Embryonic facial prominence (tissue), 1 donor: ENCODE data around the gene RABGGTA.
"Not testable (repeated sequence)": the region's sequence is repeated elsewhere in the genome, so short reads cannot be mapped to it uniquely, and the experiment has no call there.

Source experiments
- DNase-seq: peaks from one replicate; pipeline ENCODE4 v3.0.0-alpha.2; 2016; ENCODE audit errors: extremely low spot score

The RABGGTA gene

DNA sequence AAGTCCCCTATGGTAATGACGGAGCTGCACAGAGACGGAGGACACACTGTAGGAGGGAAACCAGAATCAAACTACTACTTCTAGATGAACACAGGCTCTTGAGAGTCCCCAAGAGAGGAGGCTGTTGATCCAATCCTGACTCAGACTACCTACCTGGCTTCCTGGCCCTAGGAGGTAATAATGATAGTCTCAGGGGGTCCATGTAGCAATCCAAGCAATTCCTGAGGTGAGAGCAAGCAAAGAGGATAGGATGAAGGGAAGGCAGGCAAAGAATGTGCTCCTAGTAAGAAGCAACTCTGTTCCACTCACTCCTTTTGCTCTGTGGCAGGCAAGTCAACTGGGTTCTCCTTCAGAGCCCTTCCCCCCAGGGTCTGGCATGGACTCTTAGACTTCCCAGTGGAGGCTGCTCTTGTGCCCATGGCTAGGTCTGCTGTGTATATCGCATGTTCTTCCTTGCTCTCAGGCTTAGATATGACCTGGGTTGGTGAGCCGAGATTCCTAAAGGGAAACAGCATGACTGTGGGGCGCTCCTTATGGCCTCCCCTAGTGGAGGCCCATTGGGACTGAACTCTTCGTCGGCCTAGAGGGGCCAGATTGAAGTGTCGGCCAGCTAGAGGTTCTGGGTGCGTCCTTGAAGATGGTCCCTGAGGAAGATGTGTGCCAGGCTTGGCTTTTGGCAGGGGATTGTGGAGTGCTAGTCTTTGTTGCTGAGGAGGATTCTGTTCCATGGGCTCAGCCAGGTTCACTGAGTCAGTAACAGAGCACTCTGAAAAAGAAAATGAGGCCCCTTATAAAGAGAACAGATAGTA, 31.1 kb downstream of the RABGGTA start:
- DNase-seq: no peak

DNA sequence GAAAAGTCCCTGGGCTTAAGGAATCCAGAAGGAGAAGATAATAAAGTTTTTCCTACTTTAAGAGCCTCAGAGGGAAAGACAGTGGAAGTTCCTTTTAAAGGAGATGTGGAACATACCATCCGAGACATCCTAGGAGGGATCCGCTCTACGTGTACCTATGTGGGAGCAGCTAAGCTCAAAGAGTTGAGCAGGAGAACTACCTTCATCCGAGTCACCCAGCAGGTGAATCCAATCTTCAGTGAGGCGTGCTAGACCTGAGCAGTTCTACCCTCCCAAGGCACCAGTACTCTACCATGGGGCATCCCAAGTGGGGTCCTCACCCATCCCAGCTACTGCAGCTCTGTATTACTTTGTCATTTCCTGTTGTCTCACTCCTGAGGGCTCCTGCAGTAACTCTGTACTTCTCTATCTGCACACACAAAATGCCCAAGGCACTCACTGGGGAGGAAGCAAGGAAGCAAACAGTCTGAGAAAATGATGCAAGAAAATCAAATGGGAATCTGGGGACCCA, 32.8 kb downstream of the RABGGTA start:
- no peak for DNase-seq

DNA sequence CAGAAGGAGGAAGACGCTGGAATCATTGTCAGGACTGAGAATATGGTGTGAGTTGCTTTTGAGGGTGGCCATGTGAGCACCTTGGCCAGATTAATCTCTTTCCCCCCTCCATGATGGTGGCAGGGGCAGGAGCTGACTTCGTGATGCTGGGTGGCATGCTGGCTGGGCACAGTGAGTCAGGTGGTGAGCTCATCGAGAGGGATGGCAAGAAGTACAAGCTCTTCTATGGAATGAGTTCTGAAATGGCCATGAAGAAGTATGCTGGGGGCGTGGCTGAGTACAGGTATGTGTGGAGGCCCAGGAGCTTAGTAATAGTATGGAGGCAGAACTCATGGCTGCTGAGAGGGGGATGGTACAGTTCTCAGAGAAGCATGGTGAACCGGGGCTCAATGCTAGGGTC, 33.3 kb downstream of the RABGGTA start:
- DNase-seq: no peak

DNA sequence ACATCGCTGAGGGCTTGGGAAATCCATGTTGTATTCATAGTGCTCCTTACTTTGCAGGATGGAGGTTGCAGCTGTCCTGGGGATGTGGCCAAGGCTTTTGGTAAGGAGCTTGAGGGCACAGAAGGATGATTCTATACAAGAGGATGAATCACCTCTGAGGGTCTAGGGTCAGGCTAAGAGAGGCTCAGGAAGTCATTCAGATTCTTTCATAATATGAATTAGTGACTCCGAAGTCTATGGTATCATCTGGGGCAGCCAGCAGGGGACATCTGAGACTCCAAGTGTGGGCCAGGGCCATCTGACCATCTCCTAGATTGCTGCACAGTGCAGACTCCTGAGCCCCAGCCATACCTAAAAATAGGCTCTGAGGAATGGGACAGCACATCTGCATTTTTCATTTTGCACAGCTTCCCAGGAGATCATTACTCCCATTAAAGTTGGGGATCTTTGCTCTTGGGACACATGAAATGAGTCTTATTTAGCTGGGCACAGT, 33.9 kb downstream of the RABGGTA start:
- no peak for DNase-seq

- no peak for DNase-seq
Measured at GRCh38 chr14:24236689-24237462, 34.5 kb downstream of the RABGGTA start.

- no peak for DNase-seq
Measured at GRCh38 chr14:24235804-24236688, 35.4 kb downstream of the RABGGTA start.

DNA sequence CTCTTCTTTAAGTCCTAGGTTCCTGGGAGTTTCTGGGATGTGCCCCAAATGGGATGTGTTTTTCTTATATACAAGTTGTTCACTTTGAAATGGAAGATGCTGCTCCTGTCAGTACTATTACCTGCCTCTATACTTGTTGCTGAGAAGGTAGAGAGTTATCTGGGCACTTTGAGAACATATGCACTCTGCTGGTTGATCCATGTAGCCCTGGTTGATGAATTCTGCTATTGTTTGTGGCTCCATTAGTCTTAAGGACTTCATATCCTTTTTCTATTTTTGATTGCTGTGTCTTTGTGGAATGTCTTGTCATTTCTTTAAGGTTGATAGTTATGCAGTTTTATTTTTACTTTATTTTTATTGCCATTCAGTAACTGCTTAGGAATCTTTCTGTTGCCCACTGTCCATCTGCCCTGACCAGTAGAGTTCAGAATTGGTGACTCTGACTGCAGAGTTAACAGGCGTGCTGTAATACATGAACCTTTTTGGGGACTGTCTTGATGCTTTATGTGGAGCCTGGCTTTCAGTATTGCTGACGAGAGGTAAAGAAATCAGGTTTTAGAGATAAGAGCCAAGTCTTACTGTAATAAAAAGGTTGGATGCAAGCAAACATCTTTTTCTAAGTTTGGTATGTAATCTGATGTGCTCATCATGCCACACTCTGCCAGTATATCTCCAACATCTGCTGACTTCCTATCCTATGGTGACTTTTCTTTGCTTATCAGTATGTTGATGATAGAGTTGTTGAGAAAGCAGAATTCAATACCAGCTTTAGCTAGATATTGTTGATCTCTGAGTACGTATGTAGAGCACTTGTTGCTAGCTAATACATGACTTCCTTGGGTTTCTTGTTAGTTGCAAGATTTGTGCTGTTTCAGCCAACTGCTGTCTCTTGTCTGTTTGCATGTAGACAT, 37.0 kb downstream of the RABGGTA start:
- DNase-seq: no peak

DNA sequence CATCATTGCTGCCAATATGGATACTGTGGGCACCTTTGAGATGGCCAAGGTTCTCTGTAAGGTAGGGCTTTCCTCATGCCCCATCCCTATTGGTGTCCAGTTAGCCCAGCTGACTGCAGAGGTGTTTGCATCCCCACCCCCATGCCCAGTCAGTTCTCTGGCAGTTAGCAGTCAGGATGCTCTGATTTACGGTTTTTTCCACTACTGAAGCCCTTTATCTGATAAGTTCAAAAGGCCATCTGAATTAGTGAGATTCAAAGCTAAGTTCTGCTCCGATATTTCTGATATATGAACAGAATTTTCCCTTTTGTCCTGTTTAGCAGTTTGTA, 37.9 kb downstream of the RABGGTA start:
- DNase-seq: no peak

GRCh38 chr14:24232645-24233537, 38.5 kb downstream of the RABGGTA start, which contains the start of gene GMPR2:
Gene GMPR2, plus strand, starts transcription at chr14:24232929. Its CDS starts 325 bp downstream, at chr14:24233254.
- DNase-seq: no peak

DNA sequence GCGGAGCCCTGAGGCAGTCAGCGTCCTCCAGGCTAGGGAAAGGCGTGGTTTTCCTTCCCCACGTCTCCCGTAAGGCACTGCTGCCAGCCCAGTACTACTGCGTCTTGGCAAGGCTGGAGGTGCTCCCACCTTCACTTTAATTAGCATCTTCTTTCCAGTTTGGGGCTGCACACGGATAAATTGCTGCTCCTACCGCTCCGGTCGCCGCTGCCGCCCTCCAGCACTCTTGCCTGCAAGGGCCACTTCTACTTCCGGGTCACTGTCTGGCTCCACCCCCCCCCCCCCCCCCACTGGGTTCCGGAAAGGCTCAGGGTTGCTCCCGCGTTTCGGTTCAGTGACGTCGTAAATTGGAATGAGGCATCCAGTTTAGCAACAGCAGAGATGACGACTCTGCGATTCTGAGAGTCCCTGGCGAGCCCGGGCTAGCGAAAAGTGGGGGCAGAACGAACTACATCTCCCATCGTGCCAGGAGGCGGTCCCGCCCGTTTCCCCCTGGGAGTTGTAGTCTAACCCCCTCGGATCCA, 39.2 kb downstream of the RABGGTA start, which contains the start of gene NEDD8:
TSS of gene NEDD8 (minus strand) at position 247 of the 524 bp plus-strand sequence. CDS start at position 147, 100 bp downstream.
- DNase-seq: peak; percentile 77

DNA sequence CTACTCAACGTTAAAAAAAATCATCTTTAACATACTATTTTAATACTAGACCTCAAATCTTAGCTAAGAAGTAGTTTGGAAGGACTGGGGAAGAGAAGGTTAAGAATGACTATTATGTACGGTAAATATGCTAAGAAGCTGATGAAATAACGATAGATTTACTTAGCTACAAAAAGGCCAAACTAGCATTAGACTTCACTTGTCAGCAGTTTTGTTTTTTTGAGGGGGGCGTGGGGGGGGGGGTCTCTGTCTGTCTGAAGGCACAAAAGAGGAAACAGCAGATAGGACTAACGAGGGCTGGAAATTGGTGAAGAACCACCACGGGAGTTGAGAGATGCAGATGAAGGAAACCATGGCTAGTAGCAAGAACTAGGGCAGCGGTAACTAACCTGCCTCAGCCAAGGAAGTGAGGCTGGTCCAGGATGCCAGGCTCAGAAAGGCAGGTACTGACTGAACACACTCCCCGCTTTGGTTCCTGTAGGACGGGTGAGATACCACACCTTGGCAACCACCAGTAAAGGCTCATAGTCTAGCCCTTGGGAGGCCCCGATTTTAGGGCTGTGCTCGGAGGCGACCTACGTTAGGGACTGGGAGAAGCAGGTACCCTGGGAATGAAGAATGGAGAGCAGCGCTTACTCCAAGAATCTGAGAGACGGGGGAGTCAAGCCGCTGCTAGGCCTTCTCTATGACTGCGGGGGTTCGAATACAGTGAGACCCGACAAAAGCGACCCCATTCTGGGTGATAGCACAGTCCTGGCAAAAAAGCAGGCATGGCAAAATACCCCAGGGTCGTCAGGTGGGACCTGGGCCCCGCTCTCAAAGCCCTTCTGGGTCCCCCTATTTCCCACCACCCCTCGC, 39.9 kb downstream of the RABGGTA start:
- no peak for DNase-seq

GRCh38 chr14:24228902-24229301, 42.5 kb downstream of the RABGGTA start:
- DNase-seq: no peak

DNA sequence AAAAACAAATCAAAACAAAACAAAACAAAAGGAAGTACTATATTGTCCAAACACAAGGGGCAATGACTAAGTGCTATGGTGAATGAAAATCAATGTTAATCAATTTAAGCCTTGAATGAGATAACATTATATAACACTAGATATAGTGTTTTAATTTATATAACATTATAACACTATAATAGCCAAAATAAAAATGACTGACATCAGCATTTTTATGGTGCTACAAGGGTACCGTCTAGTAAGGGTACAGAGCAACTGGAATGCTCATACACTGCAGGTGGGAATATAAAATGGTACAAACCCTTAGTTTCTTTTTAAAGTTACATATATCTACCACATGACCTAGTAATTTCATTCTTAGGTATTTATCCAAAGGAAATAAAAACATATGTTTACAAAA, 44.9 kb downstream of the RABGGTA start:
- DNase-seq: no peak

- no peak for DNase-seq
Measured at GRCh38 chr14:24224618-24225071, 46.8 kb downstream of the RABGGTA start.

DNA sequence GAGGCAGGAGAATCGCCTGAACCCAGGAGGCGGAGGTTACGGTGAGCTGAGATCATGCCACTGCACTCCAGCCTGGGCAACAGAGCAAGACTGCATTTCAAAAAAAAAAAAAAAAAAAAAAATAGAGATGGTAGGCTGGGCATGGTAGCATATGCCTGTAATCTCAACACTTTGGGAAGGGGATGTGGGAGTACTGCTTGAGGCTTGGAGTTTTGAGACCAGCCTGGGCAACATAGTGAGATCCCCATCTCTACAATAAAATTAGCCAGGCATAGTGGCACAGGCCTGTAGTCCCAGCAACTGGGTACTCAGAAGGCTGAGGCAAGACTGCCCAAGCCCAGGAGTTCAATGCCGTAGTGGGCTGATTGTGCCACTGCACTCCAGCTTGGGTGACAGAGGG, 48.4 kb downstream of the RABGGTA start:
- DNase-seq: not testable (repeated sequence)

DNA sequence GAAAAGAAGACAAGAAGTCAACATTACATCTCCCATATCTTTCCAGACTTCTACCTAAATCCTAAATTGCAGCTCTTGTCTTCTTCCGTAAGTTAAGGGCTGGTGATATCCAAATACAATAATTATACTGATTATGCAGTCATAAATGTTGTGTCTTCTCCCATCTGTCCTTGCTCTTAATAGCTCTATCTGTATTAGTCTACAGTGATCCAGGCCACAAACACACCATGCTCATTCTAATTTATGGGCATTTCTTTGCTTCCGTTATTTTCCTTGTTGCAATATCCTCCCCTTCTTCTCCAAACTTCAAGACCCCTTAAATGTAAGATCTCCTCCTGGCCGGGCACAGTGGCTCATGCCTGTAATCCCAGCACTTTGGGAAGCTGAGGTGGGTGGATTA, 51.9 kb downstream of the RABGGTA start:
- DNase-seq: no peak

DNA sequence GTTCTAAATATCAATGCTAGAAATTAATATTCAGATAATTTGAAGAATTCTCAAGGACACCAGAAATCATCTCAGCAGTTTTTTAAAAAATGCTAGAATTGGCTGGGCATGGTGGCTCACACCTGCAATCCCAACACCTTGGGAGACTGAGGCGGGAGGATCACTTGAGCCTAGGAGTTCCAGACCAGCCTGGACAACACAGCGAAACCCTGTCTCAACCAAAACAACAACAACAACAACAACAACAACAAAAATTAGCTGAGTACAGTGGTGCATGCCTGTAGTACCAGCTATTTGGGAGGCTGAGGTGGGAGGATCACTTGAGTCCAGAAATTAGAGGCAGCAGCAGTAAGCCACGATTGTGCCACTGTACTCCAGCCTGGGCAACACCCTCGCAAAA, 52.3 kb downstream of the RABGGTA start:
- no peak for DNase-seq

GRCh38 chr14:24216876-24217275, 54.5 kb downstream of the RABGGTA start:
- DNase-seq: not testable (repeated sequence)
